Fibroblast of skin of scalp (primary cell): ENCODE results near the gene SGSM2.

ENCODE experiments used
- DNase-seq: peaks from one replicate; pipeline ENCODE4 v3.0.0-alpha.2; 2013

Gene SGSM2

DNA sequence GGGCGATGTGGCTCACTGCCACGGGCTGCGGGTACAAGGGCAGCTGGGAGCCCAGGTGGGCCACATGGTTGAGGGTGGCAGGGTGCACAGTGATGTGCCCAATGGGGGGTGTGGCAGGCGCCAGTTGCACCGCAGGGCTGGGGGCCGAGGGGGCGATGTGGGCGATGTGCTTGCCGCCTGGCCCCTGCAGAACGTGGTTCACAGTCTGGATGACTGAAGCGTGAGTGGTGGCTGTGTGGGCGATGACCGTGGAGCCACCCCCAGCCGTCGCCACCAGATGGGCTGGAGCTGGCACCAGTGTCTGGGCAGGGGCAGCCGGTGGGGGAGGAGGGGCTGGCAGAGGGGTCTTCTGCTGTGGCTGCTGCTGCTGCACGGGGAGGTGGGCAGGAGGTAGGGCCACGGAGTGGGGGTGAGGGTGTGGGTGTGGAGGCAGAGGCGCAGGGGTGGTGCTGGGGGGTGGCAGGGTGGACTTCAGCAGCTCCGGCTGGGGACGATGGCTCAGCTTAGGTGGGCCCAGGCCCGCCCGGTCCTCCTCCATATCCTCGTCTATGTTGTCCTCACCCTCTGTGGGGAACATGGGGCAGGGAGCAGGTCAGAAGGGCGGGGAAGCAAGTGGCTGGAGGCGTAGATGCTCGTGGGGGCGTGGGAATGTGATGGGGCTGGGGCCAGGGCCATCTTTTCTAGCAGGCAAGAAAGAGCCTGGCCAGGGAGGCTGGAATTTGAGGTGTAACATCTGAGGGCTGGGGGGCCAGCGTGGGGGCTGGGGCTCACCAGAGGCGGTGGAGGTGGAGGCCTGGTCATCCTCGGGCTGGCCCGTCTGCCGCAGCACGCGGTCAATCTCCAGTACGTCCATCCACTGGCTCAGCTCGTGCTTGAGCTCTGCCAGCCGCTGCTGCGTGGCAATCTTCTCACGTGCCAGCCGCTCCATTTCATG, 50.1 kb downstream of the SGSM2 start:
- no peak for DNase-seq

DNA sequence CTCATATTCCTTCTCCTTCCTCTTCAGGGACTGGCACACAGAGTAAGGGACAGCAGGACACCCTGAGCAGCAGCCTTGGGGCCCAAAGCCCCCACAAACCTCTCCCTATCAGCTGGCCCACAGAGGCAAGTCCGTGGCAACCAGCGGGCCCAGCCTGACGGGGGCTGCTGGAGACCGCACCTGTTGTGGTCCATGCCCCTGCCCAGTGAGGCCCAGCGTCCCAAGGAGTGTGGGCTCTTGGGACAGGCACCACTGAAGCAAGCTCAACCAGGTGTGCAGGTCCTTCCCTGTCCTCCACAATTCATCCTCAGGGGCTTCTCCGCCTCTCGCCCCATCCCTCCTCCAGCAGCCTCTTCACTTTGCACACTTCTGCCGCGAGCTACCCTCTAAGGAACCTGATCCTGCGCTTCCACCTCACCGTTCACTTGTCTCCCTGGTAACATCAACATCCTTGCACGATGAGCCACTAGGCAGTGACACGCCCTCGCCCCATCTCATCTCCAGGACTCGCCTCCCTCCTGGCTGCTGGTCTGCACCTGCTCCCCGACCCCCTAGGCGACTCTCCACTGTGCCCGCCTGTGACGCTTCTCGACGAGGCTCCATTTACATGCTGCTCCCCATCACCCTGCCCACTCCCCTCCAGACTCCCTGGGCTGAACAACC, 50.9 kb downstream of the SGSM2 start:
- no peak for DNase-seq

DNA sequence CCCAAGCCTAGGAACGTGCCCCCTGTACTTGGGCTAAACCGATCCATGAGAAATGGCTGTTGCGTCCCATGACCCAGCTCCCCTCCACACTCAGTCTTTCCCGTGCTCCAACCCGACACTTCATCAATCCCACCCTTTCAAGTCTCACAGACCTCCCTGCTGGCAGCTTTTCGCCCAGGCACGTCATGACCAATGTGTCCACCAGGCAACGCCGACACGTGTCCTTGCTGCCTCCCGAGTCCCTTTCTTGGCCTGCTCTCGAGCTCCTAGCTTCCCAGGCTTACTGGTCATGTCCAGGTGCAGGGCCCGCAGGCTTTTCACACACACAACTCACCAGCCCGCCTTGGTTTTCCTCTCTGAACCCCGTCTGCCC, 51.4 kb downstream of the SGSM2 start:
- no peak for DNase-seq

DNA sequence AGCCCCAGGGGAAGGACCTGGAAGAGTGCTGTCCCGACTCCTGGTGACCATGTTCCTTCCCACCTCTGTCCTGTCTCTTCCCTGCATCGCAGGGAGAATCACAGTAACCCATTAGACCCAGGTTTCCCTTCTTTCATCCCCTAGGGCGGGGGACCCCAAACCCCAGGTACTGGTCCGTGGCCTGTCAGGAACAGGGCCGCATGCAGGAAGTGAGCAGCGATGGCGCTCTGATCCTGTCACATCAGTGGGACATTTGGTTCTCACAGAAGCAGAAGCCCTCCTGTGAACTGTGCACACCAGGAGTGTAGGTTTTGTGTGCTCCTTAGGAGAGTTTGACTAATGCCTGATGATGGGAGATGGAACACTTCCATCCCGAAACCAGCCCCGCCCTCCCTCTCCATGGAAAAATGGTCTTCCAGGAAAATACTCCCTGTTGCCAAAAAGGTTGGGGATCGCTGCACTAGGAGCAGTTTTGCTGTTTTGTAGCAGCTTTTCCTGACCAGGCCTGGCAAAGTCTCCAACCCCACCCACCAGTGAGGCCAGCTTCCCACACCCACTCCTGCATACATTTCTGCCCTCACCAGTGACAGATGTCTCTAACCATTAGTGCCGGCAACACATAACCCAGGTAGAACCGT, 53.0 kb downstream of the SGSM2 start:
- no peak for DNase-seq

GRCh38 chr17:2391597-2392251, 54.4 kb downstream of the SGSM2 start:
- DNase-seq = no peak

- DNase-seq = peak; percentile 97
Measured at GRCh38 chr17:2392252-2393173, 55.2 kb downstream of the SGSM2 start.

DNA sequence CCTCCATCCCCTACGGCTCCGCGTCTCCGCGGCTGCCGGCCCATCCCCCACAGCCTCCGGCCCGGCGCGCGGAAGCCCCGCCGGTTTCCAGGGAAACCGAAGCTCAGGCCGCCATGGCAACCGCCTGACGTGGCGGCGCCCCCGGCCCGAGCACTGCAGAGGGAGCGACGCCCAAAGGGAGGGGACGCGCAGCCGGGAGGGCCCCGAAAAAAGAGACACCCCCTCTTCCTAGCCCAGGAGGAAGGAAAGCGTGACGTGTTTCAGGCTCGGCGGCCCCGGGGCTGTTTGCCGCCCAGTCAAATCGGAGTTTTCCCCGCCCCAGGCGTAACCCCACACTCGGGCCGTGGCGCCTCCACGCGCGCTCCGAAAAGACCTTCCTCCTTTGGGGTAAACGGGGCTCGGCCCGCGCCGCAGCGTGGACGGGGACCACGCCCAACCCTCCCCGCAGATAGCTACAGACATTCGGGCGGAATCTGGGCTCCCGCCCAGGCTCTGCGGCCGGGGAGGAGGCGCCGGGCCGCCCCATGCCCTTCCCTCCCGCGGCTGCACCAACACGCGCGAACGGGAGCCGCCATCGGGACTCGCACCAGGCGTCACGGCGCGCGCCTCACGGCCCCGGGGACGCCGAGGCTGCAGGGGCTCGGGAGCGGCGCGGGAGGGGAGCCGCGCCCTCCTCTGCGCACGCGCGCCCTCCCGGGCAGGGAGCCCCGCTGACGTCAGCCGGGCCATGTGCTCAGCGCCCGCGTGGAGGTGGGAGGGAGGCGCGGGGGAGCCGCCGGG, 56.1 kb downstream of the SGSM2 start:
- DNase-seq = peak; percentile 92

DNA sequence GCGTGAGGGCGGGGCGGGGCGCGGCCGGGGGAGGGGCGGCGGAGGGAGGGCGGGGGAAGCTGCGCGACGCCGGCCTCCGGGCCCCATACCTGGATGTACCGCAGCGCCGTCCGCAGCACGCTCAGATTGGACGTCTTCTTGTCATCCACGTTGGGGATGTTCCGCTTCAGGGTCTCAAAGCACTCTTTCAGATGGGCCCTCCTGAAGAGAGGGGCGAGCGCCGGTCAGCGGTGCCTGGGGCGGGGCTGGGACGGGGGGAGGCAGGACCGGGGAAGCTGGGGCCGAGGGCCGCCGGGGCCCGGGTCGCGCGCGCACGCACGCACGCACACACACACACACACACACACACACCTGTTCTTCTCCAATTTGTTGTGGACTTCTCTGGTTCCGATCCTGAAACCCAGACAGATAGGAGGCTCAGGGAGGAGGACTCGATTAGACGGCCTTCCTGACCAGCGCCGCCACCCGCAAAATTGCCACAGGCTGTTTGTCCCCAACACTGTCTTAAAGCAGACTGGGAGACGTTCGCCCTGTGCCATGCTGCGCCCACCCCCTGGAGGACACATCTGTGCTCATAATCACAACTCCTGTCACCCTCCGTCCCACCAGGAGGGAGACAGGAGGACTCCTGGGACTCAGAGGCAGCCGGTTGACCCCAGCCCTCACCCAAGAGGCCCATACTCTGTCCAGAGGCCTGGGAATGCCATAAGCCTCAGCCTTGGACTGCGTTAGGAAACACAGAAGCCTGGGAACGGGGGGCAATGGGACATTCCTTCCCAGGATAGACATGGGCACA, 56.9 kb downstream of the SGSM2 start:
- DNase-seq = no peak

DNA sequence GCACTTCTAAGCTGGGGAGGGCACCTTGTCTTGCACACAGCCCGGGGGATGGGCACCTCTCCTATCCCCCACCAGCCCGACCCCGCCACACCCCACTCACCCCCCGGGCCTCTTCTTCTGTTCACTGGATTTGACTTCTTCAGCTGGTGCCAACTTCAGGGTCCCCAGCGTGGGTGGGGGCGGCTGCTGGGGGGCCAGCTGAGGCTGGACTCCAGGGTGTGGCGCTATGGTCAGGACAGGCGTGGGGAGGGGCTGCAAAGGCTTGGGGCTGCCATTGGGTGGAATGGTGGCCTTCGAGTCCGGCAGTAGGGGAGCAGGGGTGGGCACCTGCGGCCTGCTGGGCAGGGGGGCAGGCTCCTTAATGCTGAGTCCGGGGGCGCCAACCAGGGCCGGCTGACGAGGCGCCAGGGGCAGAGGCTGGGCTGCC, 57.5 kb downstream of the SGSM2 start:
- no peak for DNase-seq

DNA sequence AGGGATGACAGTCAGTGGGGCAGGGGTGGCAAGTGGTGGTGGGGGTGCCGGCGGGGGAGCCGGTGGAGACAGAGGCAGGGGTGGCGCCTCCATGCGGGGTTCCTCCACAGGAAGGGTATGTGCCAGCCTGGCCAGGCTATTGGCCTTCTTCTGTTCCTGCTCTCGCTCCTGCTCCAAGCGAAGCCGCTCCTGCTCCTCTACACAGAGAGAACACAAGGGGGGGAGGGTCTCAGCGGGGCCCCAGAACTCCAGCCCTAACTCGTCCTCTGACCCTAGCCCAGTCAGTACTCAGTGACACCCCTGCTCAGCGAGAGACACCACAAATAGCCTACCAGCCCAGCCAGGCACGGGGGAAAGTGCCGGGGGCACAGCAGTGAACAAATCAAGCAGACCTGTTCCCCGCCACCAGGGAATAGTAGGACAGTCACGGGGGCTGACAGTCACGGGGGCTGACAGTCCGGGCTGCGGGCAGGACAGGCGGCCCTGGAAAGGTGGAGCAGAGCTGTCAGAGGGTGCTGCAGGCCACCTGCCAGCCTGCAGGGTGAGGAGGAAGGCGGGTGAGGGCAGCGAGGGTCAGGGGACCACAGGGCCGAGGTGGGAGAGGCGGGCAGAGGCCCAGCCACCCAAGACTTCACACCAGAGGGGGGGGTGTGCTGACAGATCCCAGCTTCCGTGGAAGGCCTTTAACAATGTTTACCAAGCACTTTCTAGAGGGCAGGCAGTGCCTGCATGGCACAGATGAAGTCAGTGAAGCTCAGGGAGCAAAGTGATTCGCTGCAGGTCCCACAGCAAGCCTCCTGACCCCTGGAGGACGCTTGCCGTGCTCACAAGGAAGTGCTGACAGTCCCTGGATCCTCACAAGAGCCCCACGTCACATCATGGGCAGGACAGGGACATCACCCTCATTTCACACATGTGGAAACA, 58.2 kb downstream of the SGSM2 start:
- peak; percentile 38 for DNase-seq

DNA sequence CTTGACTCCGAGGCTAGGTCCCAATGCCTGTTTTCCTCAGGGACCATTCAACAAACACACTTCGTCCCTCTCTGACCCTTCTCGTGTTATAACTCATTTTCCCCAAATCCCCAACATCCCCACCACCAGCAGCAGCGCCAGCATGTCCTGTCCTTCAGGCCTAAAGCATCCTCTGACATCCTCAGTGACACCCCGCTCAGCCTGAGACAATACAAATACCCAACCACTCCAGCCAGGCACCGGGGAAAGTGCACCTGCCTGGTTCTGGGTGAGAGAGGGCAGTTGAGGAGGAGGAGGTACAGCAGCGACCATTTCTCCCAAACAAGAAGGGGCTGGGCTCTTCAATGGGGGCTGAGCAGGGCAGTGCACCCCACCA, 58.9 kb downstream of the SGSM2 start:
- no peak for DNase-seq

DNA sequence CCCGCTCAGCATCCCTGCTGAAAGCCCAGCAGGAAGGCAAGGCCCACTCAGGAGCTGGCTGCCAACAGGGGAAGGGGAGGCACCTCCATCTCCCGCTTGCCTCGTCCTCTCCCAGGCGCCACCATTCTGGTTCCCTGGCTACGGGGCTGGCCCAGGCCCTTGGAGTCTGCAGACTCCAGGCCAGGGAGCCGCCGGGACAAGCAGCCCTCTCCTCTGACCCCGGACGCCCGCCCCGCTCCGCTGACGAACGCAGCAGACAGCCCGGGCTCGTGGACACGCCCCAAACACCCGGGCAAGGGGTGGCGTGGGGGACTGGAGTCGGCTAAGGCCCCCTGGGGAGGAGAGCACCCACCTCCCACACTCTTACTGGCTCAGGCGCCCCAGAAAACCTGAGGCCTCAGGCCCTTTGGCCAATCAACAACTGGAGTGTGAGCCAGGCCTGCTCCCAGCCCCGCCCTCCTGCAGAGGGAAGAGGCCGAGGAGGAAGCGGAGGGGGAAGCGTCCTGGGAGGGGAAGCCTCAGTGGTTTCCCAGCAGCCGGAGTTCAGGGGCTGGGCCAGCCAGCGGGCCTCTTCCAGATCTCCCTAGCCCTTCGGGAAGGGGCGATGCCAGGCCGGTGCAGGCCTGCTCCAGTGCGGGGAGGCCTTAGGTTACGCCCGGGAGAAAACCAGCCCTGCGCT, 59.4 kb downstream of the SGSM2 start:
- peak; percentile 98 for DNase-seq

DNA sequence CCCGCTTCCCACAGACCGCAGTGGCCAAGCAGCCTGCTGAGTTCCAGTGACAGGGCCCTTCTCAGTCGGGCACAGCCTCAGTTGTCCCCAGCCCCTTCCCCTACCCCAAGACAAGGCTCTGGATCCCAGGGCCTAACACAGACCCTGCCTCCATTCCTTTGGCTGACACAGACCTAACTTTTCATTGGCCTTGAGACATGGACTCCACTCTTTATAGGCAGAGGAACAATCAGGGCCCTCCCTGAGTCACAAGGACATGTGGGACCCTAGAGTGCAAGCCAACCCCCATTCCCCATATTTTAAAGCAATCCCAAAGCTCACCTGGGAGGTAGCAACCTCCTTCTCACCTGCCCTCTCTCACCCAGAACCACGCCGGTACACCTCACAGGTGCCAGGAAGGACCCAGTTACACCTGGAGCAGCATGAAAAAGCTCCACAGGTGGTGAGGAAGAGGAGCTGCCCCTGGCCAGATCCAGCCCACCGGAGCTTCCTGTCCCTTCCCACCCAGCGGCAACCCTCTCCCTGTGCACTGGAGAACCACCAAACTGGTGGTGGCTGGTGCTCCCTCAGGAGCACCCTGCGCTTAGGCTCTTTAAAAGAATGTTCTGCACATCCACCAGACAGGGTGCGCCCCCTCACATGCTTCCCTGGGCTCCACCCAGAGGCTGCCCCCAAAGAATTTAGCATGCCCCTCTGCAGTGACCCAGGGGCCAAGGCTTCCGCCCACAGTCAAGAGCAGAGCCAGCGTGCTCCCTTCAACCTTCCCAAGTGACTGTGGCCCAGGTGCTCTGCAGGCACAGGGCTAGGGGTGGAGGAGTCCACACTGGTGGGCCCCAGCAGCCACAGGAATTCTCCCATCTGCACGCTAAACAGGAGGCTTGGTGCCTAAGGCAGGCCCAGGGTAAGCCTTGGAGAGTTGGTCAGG, 60.2 kb downstream of the SGSM2 start:
- DNase-seq = no peak

DNA sequence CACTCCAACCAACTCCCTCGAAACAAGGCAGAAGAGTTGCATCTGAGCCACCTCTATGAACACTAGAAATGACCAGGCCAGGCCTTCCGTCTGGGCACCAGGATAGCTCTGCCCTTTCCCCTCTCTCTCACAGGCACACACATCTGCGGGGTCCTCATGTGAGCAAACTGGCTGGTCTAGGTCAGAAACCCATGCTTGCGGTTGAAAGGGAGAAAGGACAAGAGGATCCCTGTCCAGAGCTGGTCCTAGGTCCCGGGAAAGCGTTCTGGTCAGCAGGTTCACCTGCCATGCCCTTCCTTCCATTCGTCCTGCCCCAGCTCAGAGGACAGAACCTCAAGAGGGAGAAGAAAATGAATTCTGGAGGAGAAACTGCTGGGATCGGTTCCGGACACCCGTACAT, 60.9 kb downstream of the SGSM2 start:
- DNase-seq = no peak

DNA sequence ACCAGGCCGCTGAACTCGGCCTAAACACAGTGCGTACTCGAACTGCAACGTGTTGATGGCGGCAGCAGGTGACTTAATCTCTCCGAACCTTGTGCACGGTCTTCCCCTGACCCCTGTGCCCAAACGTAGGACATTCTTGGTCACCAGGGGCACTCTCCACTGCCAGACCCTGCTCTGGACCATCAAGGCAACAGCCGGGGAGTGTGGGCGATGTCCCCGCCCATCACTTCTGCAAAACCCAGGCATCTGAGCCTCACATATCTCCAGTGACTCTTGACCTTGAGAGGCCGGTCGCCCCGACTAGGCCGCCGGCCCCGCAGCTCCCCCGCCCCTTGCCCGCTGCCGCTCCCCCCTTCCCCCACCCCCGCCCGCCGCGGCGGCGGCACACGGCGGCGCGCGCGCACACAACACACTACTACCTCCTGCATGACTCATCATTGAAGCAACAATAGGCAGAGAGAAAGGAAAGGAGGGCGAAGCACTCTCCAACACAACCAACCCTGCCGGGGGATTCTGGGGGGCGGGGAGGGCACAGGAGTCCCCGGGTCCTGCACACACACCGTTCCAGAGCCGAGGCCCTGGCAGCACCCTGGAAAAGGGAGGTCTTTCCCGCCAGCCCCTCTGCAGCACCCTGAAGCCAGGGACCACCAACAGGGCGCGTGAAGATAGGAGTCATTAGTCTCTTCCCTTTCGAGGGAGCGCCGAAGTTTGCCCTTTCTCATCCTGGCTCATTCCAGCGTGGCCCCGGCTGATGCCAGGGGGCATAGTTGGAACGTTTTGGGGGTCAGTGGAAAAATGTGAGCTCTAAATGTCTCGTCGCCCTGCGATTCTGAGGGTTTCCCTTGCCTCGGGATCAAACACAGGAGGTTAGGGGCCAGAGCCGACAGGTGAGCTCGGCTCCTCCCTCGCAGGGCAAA, 61.6 kb downstream of the SGSM2 start:
- peak; percentile 76 for DNase-seq
